ENCODE results near the gene THRA.

DNA sequence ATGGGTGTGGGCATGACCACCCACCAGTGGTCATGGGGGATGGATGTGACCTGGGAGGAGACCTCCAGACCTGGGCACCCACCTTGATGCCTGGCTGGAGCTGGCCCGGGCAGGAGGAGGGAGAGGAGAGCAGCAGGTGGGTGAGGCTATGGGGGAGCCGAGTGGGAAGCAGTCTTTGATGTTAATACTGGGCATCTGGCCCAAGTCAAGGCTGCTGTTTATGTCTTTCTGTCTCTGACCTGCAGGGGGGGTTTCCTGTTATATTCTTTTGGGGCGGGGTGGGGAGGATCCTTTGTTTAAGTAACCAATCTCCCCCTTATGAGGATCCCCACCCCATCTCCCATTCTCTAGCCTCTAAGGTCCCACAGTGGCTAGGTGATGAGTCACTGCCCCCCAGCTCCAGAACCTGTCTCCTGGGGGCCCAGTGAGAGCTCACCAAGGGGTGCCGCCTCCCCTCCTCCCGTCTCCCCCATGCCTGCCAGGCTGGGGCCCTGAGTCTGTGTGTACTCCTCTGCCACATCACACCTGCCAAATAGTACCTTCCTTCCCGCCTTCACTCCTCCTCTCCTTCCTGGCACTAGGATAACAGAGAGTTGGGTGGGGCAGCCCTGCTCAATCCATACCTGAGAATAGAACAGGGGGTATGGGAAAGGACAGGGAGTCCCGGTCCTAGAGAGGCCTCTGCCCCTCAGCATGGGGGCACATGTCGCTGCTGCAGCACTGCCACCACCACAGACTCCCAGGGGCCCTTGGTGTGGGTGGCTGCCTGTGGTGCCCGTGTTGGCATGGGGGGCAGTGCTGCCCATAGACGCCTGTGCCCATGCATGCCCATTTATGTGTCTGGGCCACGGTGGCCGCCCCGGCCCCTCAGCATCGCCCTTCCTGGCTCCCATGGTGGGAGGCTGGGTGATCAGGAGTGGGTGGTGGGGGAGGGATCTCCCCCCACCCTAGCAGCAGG lies 7.3 kb downstream of the THRA start:
- TF ChIP-seq CTCF (IDR thresholded peaks at IDR 0.05), result peak; percentile 45
- TF ChIP-seq, protein P1, sequence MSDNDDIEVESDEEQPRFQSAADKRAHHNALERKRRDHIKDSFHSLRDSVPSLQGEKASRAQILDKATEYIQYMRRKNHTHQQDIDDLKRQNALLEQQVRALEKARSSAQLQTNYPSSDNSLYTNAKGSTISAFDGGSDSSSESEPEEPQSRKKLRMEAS (IDR thresholded peaks at IDR 0.05; ENCODE audit: low read depth), result no peak

Measured in SK-N-SH (cell line).